ENCODE measurements around the gene ATR. TPM values are rescaled to one million over a fixed set of nuclear protein-coding genes. Genes with fewer than 3 reads are reported as not detected.

The ATR gene
- total and polyA plus RNA-seq, 2 of the 4 experiments (the other 2 are of a cell fraction): 9.5 to 28.0 TPM

GRCh38 chr3:142609136-142609535 lies 30.6 kb upstream of the ATR start:
- H2BK20ac ChIP-seq (ENCODE audit: low read depth, low read length): no peak overlapping the region
- H3K9me3 ChIP-seq (ENCODE audit: control insufficient read depth, insufficient read depth, low read length): no peaks in the 10 kb centered on the region
- no peak overlapping the region for H3K14ac ChIP-seq (replicated peaks; ENCODE audit: low read depth, low read length)
- H4K91ac ChIP-seq (ENCODE audit: insufficient read depth, low read depth, low read length): no peak overlapping the region
- H2AK9ac ChIP-seq (replicated peaks; ENCODE audit: low read depth, low read length, poor library complexity): no peak overlapping the region
- no peak overlapping the region for H3K27ac ChIP-seq (ENCODE audit: insufficient read depth, low read length)
- H2AK5ac ChIP-seq (ENCODE audit: low read depth, low read length): no peak overlapping the region
- H4K5ac ChIP-seq (ENCODE audit: low read depth, low read length): no peak overlapping the region
- H2BK5ac ChIP-seq (ENCODE audit: low read depth, low read length, poor library complexity, severe bottlenecking): no peak overlapping the region
- no peak overlapping the region for H2BK15ac ChIP-seq (ENCODE audit: low read depth, low read length)
- no peak overlapping the region for H3K9ac ChIP-seq (ENCODE audit: low read depth, low read length)
- CTCF ChIA-PET: no interaction called here
- no peak for ATAC-seq (ENCODE audit: low read depth)
- peaks cover 3% of the 10 kb centered on the region; the same call in 1 of the 2 replicates for H3K27me3 ChIP-seq (ENCODE audit: control insufficient read depth, insufficient read depth, low read length)
- H3K9me1 ChIP-seq (ENCODE audit: insufficient read depth, low read length): no peaks in the 10 kb centered on the region
- no peaks in the 10 kb centered on the region for H3K4me1 ChIP-seq (ENCODE audit: control insufficient read depth, insufficient read depth, low read length)
- no peaks in the 10 kb centered on the region for H4K20me1 ChIP-seq (ENCODE audit: insufficient read depth, low read length)
- H3K18ac ChIP-seq (ENCODE audit: low read depth, low read length): no peak overlapping the region
- no peak overlapping the region for H4K8ac ChIP-seq (ENCODE audit: low read depth in 2 of 2, low read length in 2 of 2)
- no peak overlapping the region for H3K4me2 ChIP-seq (ENCODE audit: low read depth, low read length)
- BruUV-seq (replicated peaks): no TSS peak
- in situ Hi-C loops (cut with MboI; ENCODE audit: low sequenced_read_pairs) (no loop called here), intact Hi-C loops (cut with micrococcal nuclease) (no loop called here), dilution Hi-C loops (cut with HindIII; ENCODE audit: low sequenced_read_pairs, unreplicated experiment) (no loop called here)
- no peak for DNase-seq
- no peaks in the 10 kb centered on the region for H3K36me3 ChIP-seq (ENCODE audit: control insufficient read depth, insufficient read depth, low read length)
- POLR2A ChIA-PET (ENCODE audit: unreplicated experiment): no interaction called here
- H3K79me1 ChIP-seq (ENCODE audit: low read depth in 1 of 2, low read length in 2 of 2): no peaks in the 10 kb centered on the region
- H2BK120ac ChIP-seq (ENCODE audit: low read depth, low read length): no peak overlapping the region
- no peak overlapping the region for H2AFZ ChIP-seq (replicated peaks; ENCODE audit: low read length, poor library complexity)
- no peak overlapping the region for H3K4me3 ChIP-seq (ENCODE audit: insufficient read depth, low read depth, low read length)
- no peak overlapping the region for H3K23ac ChIP-seq (ENCODE audit: low read depth, low read length)
- no CpG with 5 or more reads among the region's 1 CpG for WGBS, 2 experiments (ENCODE audit: extremely low coverage in 2 of 2, insufficient read length in 1 of 2)
- H3K56ac ChIP-seq (ENCODE audit: extremely low read depth, insufficient read depth, low read length): no peak overlapping the region
- no peak for TF ChIP-seq BHLHE40 (IDR thresholded peaks at IDR 0.05; ENCODE audit: low read depth, low read length)
- no peak for TF ChIP-seq MAZ (IDR thresholded peaks at IDR 0.05; ENCODE audit: borderline replicate concordance, low read depth, low read length)
- no peak for TF ChIP-seq MXI1 (IDR thresholded peaks at IDR 0.05; ENCODE audit: borderline replicate concordance, low read depth, low read length)
- TF ChIP-seq NFE2L2 (IDR thresholded peaks at IDR 0.05; ENCODE audit: low read depth, low read length): no peak
- TF ChIP-seq CHD1 (IDR thresholded peaks at IDR 0.05; ENCODE audit: low read depth, low read length): no peak
- TF ChIP-seq, protein P1, sequence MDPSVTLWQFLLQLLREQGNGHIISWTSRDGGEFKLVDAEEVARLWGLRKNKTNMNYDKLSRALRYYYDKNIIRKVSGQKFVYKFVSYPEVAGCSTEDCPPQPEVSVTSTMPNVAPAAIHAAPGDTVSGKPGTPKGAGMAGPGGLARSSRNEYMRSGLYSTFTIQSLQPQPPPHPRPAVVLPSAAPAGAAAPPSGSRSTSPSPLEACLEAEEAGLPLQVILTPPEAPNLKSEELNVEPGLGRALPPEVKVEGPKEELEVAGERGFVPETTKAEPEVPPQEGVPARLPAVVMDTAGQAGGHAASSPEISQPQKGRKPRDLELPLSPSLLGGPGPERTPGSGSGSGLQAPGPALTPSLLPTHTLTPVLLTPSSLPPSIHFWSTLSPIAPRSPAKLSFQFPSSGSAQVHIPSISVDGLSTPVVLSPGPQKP (IDR thresholded peaks at IDR 0.05; ENCODE audit: borderline replicate concordance, low read depth, low read length): no peak
- TF ChIP-seq, protein P2, sequence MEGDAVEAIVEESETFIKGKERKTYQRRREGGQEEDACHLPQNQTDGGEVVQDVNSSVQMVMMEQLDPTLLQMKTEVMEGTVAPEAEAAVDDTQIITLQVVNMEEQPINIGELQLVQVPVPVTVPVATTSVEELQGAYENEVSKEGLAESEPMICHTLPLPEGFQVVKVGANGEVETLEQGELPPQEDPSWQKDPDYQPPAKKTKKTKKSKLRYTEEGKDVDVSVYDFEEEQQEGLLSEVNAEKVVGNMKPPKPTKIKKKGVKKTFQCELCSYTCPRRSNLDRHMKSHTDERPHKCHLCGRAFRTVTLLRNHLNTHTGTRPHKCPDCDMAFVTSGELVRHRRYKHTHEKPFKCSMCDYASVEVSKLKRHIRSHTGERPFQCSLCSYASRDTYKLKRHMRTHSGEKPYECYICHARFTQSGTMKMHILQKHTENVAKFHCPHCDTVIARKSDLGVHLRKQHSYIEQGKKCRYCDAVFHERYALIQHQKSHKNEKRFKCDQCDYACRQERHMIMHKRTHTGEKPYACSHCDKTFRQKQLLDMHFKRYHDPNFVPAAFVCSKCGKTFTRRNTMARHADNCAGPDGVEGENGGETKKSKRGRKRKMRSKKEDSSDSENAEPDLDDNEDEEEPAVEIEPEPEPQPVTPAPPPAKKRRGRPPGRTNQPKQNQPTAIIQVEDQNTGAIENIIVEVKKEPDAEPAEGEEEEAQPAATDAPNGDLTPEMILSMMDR (conservative IDR thresholded peaks at IDR 0.05; ENCODE audit: low read depth, low read length): no peak
- no peak for TF ChIP-seq RAD21 (IDR thresholded peaks at IDR 0.05; ENCODE audit: low read length)
- TF ChIP-seq MAFK (IDR thresholded peaks at IDR 0.05; ENCODE audit: low read depth, low read length): no peak
- no peak for TF ChIP-seq RCOR1 (IDR thresholded peaks at IDR 0.05; ENCODE audit: insufficient replicate concordance, low read length)
- TF ChIP-seq USF2 (IDR thresholded peaks at IDR 0.05; ENCODE audit: low read depth, low read length): no peak
- TF ChIP-seq RFX5 (IDR thresholded peaks at IDR 0.05; ENCODE audit: low read depth, low read length): no peak
- no peak overlapping the region for H3K4ac ChIP-seq (ENCODE audit: low read depth, low read length)
